Large intestine (tissue), 3 donors: ENCODE data around the gene SYT8. TPM values are rescaled to one million over a fixed set of nuclear protein-coding genes. Genes with fewer than 3 reads are reported as not detected.
"Not testable (repeated sequence)": the region's sequence is repeated elsewhere in the genome, so short reads cannot be mapped to it uniquely, and the experiment has no call there.

Experiments used
- DNase-seq, 2 donors: peaks; one replicate each; pipeline versions ENCODE4 v3.0.0 to v3.0.0-alpha.2; 2013
- H3K27ac ChIP-seq: one replicate; pipeline ENCODE4 v1.5.1; 2013; ENCODE audit warnings: low read length
- H3K27me3 ChIP-seq: 2 replicates; pipeline ENCODE4 v1.6.1; 2013; ENCODE audit warnings: low read length; ENCODE audit not compliant: control insufficient read depth, insufficient read depth
- H3K36me3 ChIP-seq: 2 replicates; pipeline ENCODE4 v1.6.1; 2013; ENCODE audit warnings: low read length; ENCODE audit not compliant: control insufficient read depth, insufficient read depth
- H3K4me1 ChIP-seq: one replicate; pipeline ENCODE4 v1.6.1; 2013; ENCODE audit warnings: low read length; ENCODE audit not compliant: control insufficient read depth, insufficient read depth
- H3K4me3 ChIP-seq: one replicate; pipeline ENCODE4 v1.5.1; 2013; ENCODE audit warnings: low read length
- H3K9me3 ChIP-seq: one replicate; pipeline ENCODE4 v1.6.1; 2013; ENCODE audit warnings: mild to moderate bottlenecking, low read depth, low read length, moderate library complexity; ENCODE audit not compliant: control insufficient read depth
- WGBS: methylation state at CpG from one replicate; pipeline ENCODE4 v1.1.5; 2013; ENCODE audit warnings: low lambda C conversion rate; ENCODE audit not compliant: insufficient coverage; 5-methylcytosine and 5-hydroxymethylcytosine counted together
- polyA plus RNA-seq: library from polyadenylated mRNA; unstranded; fragments of 120-200 nt; gene quantifications from one replicate; pipeline ENCODE4 v1.2.1, GENCODE V29; 2013

Gene SYT8
- polyA plus RNA-seq, 1 donor: 2.7 TPM

- no CpG with 5 or more reads among the region's 13 CpGs for WGBS
- not testable (repeated sequence) for H3K4me3 ChIP-seq, H3K36me3 ChIP-seq, H3K9me3 ChIP-seq, H3K27me3 ChIP-seq, DNase-seq
- peaks cover 17% of the 10 kb centered on the region for H3K4me1 ChIP-seq
- peak overlapping the region; percentile 41 for H3K27ac ChIP-seq
Observed at GRCh38 chr11:1875851-1876301, 41.1 kb downstream of the SYT8 start.

GRCh38 chr11:1876361-1877063 is 41.7 kb downstream of the SYT8 start:
- H3K9me3 ChIP-seq: no peaks in the 10 kb centered on the region
- no peak overlapping the region for H3K4me3 ChIP-seq
- no CpG with 5 or more reads among the region's 26 CpGs for WGBS
- peaks cover 17% of the 10 kb centered on the region for H3K4me1 ChIP-seq
- peak in 1 of 2 donors; percentile 58 for DNase-seq
- no peaks in the 10 kb centered on the region for H3K36me3 ChIP-seq
- H3K27me3 ChIP-seq: no peaks in the 10 kb centered on the region
- peak overlapping the region; percentile 41 for H3K27ac ChIP-seq

- Histone ChIP-seq H3K36me3 (no peaks in the 10 kb centered on the region), H3K9me3 (no peaks in the 10 kb centered on the region), H3K27me3 (no peaks in the 10 kb centered on the region), H3K4me1 (peaks cover 23% of the 10 kb centered on the region), H3K27ac (peak overlapping the region; percentile 42), H3K4me3 (no peak overlapping the region)
- no CpG with 5 or more reads among the region's 33 CpGs for WGBS
- peak in 1 of 2 donors; percentile 45 for DNase-seq
Observed at GRCh38 chr11:1877211-1878136, 42.7 kb downstream of the SYT8 start.

GRCh38 chr11:1878137-1879031 is 43.6 kb downstream of the SYT8 start:
- H3K4me1 ChIP-seq: peaks cover 28% of the 10 kb centered on the region
- no peak overlapping the region for H3K4me3 ChIP-seq
- peak overlapping the region; percentile 42 for H3K27ac ChIP-seq
- no peaks in the 10 kb centered on the region for H3K9me3 ChIP-seq
- no peaks in the 10 kb centered on the region for H3K36me3 ChIP-seq
- no CpG with 5 or more reads among the region's 30 CpGs for WGBS
- DNase-seq: peak in 1 of 2 donors; percentile 20
- no peaks in the 10 kb centered on the region for H3K27me3 ChIP-seq

- WGBS: no CpG with 5 or more reads among the region's 13 CpGs
- DNase-seq: no peak
- H3K4me3 ChIP-seq: no peak overlapping the region
- no peak overlapping the region for H3K27ac ChIP-seq
- no peaks in the 10 kb centered on the region for H3K36me3 ChIP-seq
- no peaks in the 10 kb centered on the region for H3K9me3 ChIP-seq
- no peaks in the 10 kb centered on the region for H3K27me3 ChIP-seq
- H3K4me1 ChIP-seq: peaks cover 28% of the 10 kb centered on the region
Observed at GRCh38 chr11:1879342-1879940, 44.7 kb downstream of the SYT8 start.

- DNase-seq: no peak
- Histone ChIP-seq H3K36me3 (no peaks in the 10 kb centered on the region), H3K27me3 (no peaks in the 10 kb centered on the region), H3K4me1 (peaks cover 28% of the 10 kb centered on the region), H3K9me3 (no peaks in the 10 kb centered on the region), H3K4me3 (no peak overlapping the region), H3K27ac (peak overlapping the region; percentile 45)
- WGBS: no CpG with 5 or more reads among the region's 32 CpGs
Observed at GRCh38 chr11:1879941-1880720, 45.3 kb downstream of the SYT8 start.

GRCh38 chr11:1880746-1881441 is 46.1 kb downstream of the SYT8 start:
- no CpG with 5 or more reads among the region's 9 CpGs for WGBS
- no peaks in the 10 kb centered on the region for H3K36me3 ChIP-seq
- H3K4me3 ChIP-seq: no peak overlapping the region
- H3K9me3 ChIP-seq: no peaks in the 10 kb centered on the region
- peaks cover 23% of the 10 kb centered on the region for H3K4me1 ChIP-seq
- DNase-seq: no peak
- peak overlapping the region; percentile 45 for H3K27ac ChIP-seq
- no peaks in the 10 kb centered on the region for H3K27me3 ChIP-seq

GRCh38 chr11:1881442-1882264 is 46.9 kb downstream of the SYT8 start:
- H3K27ac ChIP-seq: peak overlapping the region; percentile 45
- no CpG with 5 or more reads among the region's 43 CpGs for WGBS
- peak in 1 of 2 donors; percentile 16 for DNase-seq
- H3K36me3 ChIP-seq: no peaks in the 10 kb centered on the region
- H3K9me3 ChIP-seq: no peaks in the 10 kb centered on the region
- peaks cover 18% of the 10 kb centered on the region for H3K4me1 ChIP-seq
- H3K27me3 ChIP-seq: no peaks in the 10 kb centered on the region
- H3K4me3 ChIP-seq: no peak overlapping the region
